ENCODE measurements around the gene SEMA3C.

SEMA3C gene

DNA sequence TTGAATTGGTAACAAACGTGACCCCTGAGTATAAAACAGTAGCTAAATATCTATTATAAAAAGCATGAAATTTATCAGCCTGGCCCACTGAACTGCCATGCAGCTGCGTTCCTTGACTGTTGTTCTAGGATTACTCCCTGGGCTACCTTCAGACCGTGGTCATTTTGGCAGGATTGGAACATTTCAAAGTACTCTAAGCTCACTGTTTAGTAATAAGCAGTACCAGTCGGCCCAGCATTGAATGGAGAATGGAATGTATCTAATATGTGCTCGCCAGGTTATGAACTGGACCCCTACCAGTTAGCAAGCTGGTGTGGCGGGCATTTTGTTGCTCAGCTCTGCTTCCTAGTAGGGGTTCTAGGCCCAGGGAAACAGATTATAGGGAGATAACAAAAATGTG, 112.2 kb downstream of the SEMA3C start:
- Histone ChIP-seq H3K27ac (ENCODE audit: low read length) (no peak overlapping the region), H3K27me3 (ENCODE audit: control insufficient read depth, insufficient read depth, low read length) (no peaks in the 10 kb centered on the region), H3K36me3 (ENCODE audit: control insufficient read depth, low read depth, low read length) (no peaks in the 10 kb centered on the region), H3K4me3 (ENCODE audit: low read length) (no peak overlapping the region), H3K4me1 (ENCODE audit: control insufficient read depth, low read depth, low read length) (no peaks in the 10 kb centered on the region), H3K9ac (ENCODE audit: low read length) (no peak overlapping the region), H3K9me3 (ENCODE audit: control insufficient read depth, low read depth, low read length) (no peaks in the 10 kb centered on the region)

DNA sequence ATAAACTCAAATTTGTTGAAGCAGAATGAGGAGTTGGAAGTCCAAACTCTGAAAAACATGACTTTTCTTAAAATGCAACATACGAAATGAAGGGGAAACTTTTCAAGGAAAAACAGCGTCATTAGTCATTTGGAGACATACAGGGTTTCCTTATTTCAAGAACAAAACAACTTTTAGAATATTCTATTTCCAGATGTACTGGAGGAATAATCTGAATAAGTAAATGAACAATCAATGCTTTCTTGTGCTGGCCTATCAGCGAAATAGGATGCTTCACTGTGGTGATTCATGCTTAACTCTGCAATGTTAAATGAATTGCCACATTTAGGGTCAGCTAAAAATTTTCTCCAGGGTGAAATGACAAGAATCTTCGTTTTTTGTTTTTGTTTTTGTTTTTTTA, 114.3 kb downstream of the SEMA3C start:
- Histone ChIP-seq H3K36me3 (ENCODE audit: control insufficient read depth, low read depth, low read length) (no peaks in the 10 kb centered on the region), H3K4me1 (ENCODE audit: control insufficient read depth, low read depth, low read length) (no peaks in the 10 kb centered on the region), H3K27me3 (ENCODE audit: control insufficient read depth, insufficient read depth, low read length) (no peaks in the 10 kb centered on the region), H3K27ac (ENCODE audit: low read length) (no peak overlapping the region), H3K9me3 (ENCODE audit: control insufficient read depth, low read depth, low read length) (no peaks in the 10 kb centered on the region), H3K4me3 (ENCODE audit: low read length) (no peak overlapping the region), H3K9ac (ENCODE audit: low read length) (no peak overlapping the region)

DNA sequence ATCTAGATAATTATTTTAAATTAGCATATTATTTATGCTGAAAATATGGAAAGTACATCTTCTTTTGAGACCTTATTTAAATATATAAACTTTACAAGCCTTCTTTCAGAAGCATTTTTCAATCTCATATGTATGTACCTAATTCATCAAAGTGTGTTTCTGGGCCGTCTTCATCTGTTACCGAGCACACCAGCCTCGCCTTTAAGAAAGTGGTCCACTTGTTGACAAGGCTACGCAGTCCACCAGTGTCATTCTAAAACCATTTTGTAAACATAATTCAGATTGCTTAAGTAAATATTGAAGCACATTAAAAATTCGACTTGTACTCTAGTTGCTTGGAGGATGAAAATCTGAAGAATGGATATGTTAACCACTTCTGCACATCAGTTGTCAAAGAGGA, 116.3 kb downstream of the SEMA3C start:
- Histone ChIP-seq H3K4me1 (ENCODE audit: control insufficient read depth, low read depth, low read length) (no peaks in the 10 kb centered on the region), H3K27ac (ENCODE audit: low read length) (no peak overlapping the region), H3K9me3 (ENCODE audit: control insufficient read depth, low read depth, low read length) (no peaks in the 10 kb centered on the region), H3K27me3 (ENCODE audit: control insufficient read depth, insufficient read depth, low read length) (no peaks in the 10 kb centered on the region), H3K36me3 (ENCODE audit: control insufficient read depth, low read depth, low read length) (no peaks in the 10 kb centered on the region), H3K4me3 (ENCODE audit: low read length) (no peak overlapping the region), H3K9ac (ENCODE audit: low read length) (no peak overlapping the region)

GRCh38 chr7:80794631-80795573, 123.9 kb downstream of the SEMA3C start:
- Histone ChIP-seq H3K27ac (ENCODE audit: low read length) (no peak overlapping the region), H3K4me1 (ENCODE audit: control insufficient read depth, low read depth, low read length) (no peaks in the 10 kb centered on the region), H3K4me3 (ENCODE audit: low read length) (no peak overlapping the region), H3K9me3 (ENCODE audit: control insufficient read depth, low read depth, low read length) (no peaks in the 10 kb centered on the region), H3K36me3 (ENCODE audit: control insufficient read depth, low read depth, low read length) (no peaks in the 10 kb centered on the region), H3K9ac (ENCODE audit: low read length) (no peak overlapping the region), H3K27me3 (ENCODE audit: control insufficient read depth, insufficient read depth, low read length) (no peaks in the 10 kb centered on the region)

GRCh38 chr7:80791509-80791929, 127.3 kb downstream of the SEMA3C start:
- Histone ChIP-seq H3K9ac (ENCODE audit: low read length) (no peak overlapping the region), H3K36me3 (ENCODE audit: control insufficient read depth, low read depth, low read length) (no peaks in the 10 kb centered on the region), H3K27ac (ENCODE audit: low read length) (no peak overlapping the region)

DNA sequence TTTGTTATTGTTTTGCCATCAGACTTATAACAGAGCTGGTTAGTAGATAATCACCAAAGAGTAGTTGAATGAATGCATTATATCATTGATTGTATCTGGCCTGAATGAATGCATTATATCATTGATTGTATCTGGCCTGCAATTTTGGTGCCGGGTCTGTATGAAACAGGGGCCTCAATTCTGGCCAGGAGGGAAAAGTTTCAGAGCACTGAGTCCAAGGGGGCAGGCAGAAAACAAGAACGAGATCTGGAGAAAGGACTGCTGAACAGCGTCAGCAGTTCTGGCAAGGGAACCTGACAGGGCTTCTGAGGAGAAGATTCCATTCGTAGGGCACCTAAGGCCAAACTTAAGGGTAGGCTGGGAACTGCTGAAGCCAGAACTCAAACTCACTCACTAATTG, 128.0 kb downstream of the SEMA3C start:
- Histone ChIP-seq H3K4me1 (ENCODE audit: control insufficient read depth, low read depth, low read length) (no peaks in the 10 kb centered on the region), H3K27ac (ENCODE audit: low read length) (no peak overlapping the region), H3K4me3 (ENCODE audit: low read length) (no peak overlapping the region), H3K9me3 (ENCODE audit: control insufficient read depth, low read depth, low read length) (no peaks in the 10 kb centered on the region), H3K36me3 (ENCODE audit: control insufficient read depth, low read depth, low read length) (no peaks in the 10 kb centered on the region), H3K9ac (ENCODE audit: low read length) (no peak overlapping the region), H3K27me3 (ENCODE audit: control insufficient read depth, insufficient read depth, low read length) (no peaks in the 10 kb centered on the region)

More at GRCh38 chr7:80791509-80791929, 127.3 kb downstream of the SEMA3C start:
- Histone ChIP-seq H3K9me3 (ENCODE audit: control insufficient read depth, low read depth, low read length) (no peaks in the 10 kb centered on the region), H3K27me3 (ENCODE audit: control insufficient read depth, insufficient read depth, low read length) (no peaks in the 10 kb centered on the region), H3K4me1 (ENCODE audit: control insufficient read depth, low read depth, low read length) (no peaks in the 10 kb centered on the region), H3K4me3 (ENCODE audit: low read length) (no peak overlapping the region)

GRCh38 chr7:80787721-80788120, 131.1 kb downstream of the SEMA3C start:
- Histone ChIP-seq H3K4me3 (ENCODE audit: low read length) (no peak overlapping the region), H3K36me3 (ENCODE audit: control insufficient read depth, low read depth, low read length) (no peaks in the 10 kb centered on the region), H3K4me1 (ENCODE audit: control insufficient read depth, low read depth, low read length) (no peaks in the 10 kb centered on the region), H3K9me3 (ENCODE audit: control insufficient read depth, low read depth, low read length) (no peaks in the 10 kb centered on the region), H3K27me3 (ENCODE audit: control insufficient read depth, insufficient read depth, low read length) (no peaks in the 10 kb centered on the region), H3K9ac (ENCODE audit: low read length) (no peak overlapping the region), H3K27ac (ENCODE audit: low read length) (no peak overlapping the region)

DNA sequence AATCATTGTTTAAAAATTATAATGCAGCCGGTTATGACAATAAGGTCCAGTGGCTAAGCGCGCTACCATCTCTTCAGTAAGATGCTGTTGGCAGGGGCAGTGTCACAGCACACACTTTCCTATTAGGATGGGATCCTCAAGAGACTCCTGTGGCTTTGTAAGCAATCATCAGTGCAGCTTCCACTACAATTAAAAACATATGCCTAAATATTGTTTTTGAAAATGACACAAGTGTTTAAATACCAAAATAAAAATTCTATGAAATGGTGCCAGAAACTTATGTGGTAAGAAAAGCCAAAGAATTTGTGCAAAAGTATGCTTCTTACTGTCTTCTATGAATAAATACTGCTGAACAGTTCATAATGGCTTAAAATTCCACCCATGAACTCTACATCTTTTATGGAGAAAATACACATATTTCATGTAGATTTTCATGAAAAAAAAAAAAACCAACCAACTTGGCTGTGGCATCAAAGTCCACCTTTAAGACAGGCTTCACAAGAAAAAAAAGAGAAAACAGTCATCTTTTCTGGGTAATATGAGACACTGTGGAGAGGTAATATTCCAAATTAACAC, 132.8 kb downstream of the SEMA3C start:
- Histone ChIP-seq H3K4me1 (ENCODE audit: control insufficient read depth, low read depth, low read length) (peaks cover 9% of the 10 kb centered on the region), H3K9ac (ENCODE audit: low read length) (no peak overlapping the region), H3K4me3 (ENCODE audit: low read length) (no peak overlapping the region), H3K9me3 (ENCODE audit: control insufficient read depth, low read depth, low read length) (no peaks in the 10 kb centered on the region), H3K27me3 (ENCODE audit: control insufficient read depth, insufficient read depth, low read length) (no peaks in the 10 kb centered on the region), H3K27ac (ENCODE audit: low read length) (no peak overlapping the region), H3K36me3 (ENCODE audit: control insufficient read depth, low read depth, low read length) (no peaks in the 10 kb centered on the region)

GRCh38 chr7:80785276-80785675, 133.6 kb downstream of the SEMA3C start:
- Histone ChIP-seq H3K36me3 (ENCODE audit: control insufficient read depth, low read depth, low read length) (no peaks in the 10 kb centered on the region), H3K27me3 (ENCODE audit: control insufficient read depth, insufficient read depth, low read length) (no peaks in the 10 kb centered on the region), H3K27ac (ENCODE audit: low read length) (no peak overlapping the region), H3K4me1 (ENCODE audit: control insufficient read depth, low read depth, low read length) (peaks cover 9% of the 10 kb centered on the region), H3K4me3 (ENCODE audit: low read length) (no peak overlapping the region), H3K9ac (ENCODE audit: low read length) (no peak overlapping the region), H3K9me3 (ENCODE audit: control insufficient read depth, low read depth, low read length) (no peaks in the 10 kb centered on the region)

GRCh38 chr7:80783678-80784327, 135.0 kb downstream of the SEMA3C start:
- Histone ChIP-seq H3K4me3 (ENCODE audit: low read length) (no peak overlapping the region), H3K36me3 (ENCODE audit: control insufficient read depth, low read depth, low read length) (no peaks in the 10 kb centered on the region), H3K9ac (ENCODE audit: low read length) (no peak overlapping the region)

DNA sequence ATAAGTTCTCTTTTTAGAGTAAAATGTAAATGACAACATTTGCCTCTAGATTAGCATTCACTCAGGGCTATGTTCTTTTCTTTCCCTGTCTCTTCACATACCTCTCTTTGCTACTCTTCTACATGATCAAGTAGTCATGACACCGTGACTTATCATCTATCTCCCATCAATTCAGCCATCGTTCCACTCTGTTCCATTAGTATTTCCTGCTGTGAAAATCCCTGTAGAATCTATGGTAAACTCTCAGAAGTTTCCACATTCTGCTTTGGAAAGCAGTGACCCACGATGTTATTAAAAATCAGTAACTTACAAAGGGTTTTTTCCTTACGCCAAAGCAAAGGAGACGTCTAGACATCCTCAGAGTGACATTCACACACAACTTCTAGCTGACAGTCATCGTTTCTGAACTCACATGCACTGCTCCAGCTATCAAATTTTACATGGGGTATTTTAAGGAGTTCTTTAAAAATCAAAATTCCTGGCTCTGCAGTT, 135.6 kb downstream of the SEMA3C start:
- Histone ChIP-seq H3K4me3 (ENCODE audit: low read length) (no peak overlapping the region), H3K27ac (ENCODE audit: low read length) (no peak overlapping the region), H3K36me3 (ENCODE audit: control insufficient read depth, low read depth, low read length) (no peaks in the 10 kb centered on the region), H3K9me3 (ENCODE audit: control insufficient read depth, low read depth, low read length) (no peaks in the 10 kb centered on the region), H3K27me3 (ENCODE audit: control insufficient read depth, insufficient read depth, low read length) (no peaks in the 10 kb centered on the region), H3K4me1 (ENCODE audit: control insufficient read depth, low read depth, low read length) (peaks cover 9% of the 10 kb centered on the region), H3K9ac (ENCODE audit: low read length) (no peak overlapping the region)

More at GRCh38 chr7:80783678-80784327, 135.0 kb downstream of the SEMA3C start:
- H3K27ac ChIP-seq (ENCODE audit: low read length), result no peak overlapping the region
- no peaks in the 10 kb centered on the region for H3K27me3 ChIP-seq (ENCODE audit: control insufficient read depth, insufficient read depth, low read length)
- no peaks in the 10 kb centered on the region for H3K9me3 ChIP-seq (ENCODE audit: control insufficient read depth, low read depth, low read length)
- H3K4me1 ChIP-seq (ENCODE audit: control insufficient read depth, low read depth, low read length), result peaks cover 9% of the 10 kb centered on the region

Data from iPS-18a (cell line).